Testis (tissue), 3 donors: ENCODE measurements around the gene EIF5A2. TPM values are rescaled to one million over a fixed set of nuclear protein-coding genes. Genes with fewer than 3 reads are reported as not detected.

Experiments used
- DNase-seq: peaks from one replicate; pipeline ENCODE4 v3.0.0-alpha.2; 2019
- H3K27ac ChIP-seq, 2 donors: fragments of 200-600 bp; sonication (generic); one replicate each; pipeline ENCODE4 v1.5.1; 2019
- H3K27me3 ChIP-seq: fragments of 200-600 bp; sonication (generic); one replicate; pipeline ENCODE4 v1.5.1; 2019
- H3K36me3 ChIP-seq: fragments of 200-600 bp; sonication (generic); one replicate; pipeline ENCODE4 v1.5.1; 2017; ENCODE audit warnings: low read depth; ENCODE audit errors: missing control alignments
- H3K4me1 ChIP-seq: fragments of 200-600 bp; sonication (generic); one replicate; pipeline ENCODE4 v1.5.1; 2019
- H3K4me3 ChIP-seq, 2 donors: fragments of 200-600 bp; sonication (generic); one replicate each; pipeline ENCODE4 v1.5.1; 2017 to 2019
- H3K9me3 ChIP-seq: fragments of 200-600 bp; sonication (generic); one replicate; pipeline ENCODE4 v1.5.1; 2017
- POLR2A ChIP-seq: fragments of 450-650 bp; IDR thresholded peaks from one replicate; pipeline ENCODE4 v1.6.1; 2017; ENCODE audit warnings: antibody characterized with exemption, mild to moderate bottlenecking, moderate library complexity
- WGBS, 2 donors: methylation state at CpG; one replicate each; pipeline ENCODE4 v1.1.5; 2018; 5-methylcytosine and 5-hydroxymethylcytosine counted together
- intact Hi-C: fragments of 100-400 bp; cut with DNase I; formaldehyde crosslinking; loops from one replicate; pipeline ENCODE4 v1.15.1; 2023; ENCODE audit warnings: low total_unique reads
- polyA plus RNA-seq: library from polyadenylated mRNA; stranded (reverse); fragments of 350-450 nt; fragmentation: Illumina TruSeq; extraction: RNeasy Lipid Tissue Mini Kit (QIAGEN cat#74804); gene quantifications from one replicate; pipeline ENCODE4 v1.2.3, GENCODE V29; 2014; ENCODE audit warnings: low read depth, low replicate concordance; ENCODE audit not compliant: insufficient read depth
- total RNA-seq, 2 donors: library from RNA; depleted of rRNA; stranded (reverse); fragments of >200 nt; gene quantifications; one replicate each; pipeline ENCODE4 v1.2.3, GENCODE V29; 2016
- TF ChIP-seq, protein P1 (sequence below), 3 experiments: fragments of 450-650 bp in 2 of 3; fragments of 200-600 bp in 1 of 3; sonication (generic) in 1 of 3; IDR thresholded peaks; one replicate each; pipeline ENCODE4 v1.5.1; 2016 to 2019; ENCODE audit warnings: antibody characterized with exemption in 3 of 3, mild to moderate bottlenecking in 2 of 3, moderate library complexity in 1 of 3

The EIF5A2 gene
- total and polyA plus RNA-seq, 3 donors from 2014 or later: 3.6 to 60.0 (median 6.1) TPM

DNA sequence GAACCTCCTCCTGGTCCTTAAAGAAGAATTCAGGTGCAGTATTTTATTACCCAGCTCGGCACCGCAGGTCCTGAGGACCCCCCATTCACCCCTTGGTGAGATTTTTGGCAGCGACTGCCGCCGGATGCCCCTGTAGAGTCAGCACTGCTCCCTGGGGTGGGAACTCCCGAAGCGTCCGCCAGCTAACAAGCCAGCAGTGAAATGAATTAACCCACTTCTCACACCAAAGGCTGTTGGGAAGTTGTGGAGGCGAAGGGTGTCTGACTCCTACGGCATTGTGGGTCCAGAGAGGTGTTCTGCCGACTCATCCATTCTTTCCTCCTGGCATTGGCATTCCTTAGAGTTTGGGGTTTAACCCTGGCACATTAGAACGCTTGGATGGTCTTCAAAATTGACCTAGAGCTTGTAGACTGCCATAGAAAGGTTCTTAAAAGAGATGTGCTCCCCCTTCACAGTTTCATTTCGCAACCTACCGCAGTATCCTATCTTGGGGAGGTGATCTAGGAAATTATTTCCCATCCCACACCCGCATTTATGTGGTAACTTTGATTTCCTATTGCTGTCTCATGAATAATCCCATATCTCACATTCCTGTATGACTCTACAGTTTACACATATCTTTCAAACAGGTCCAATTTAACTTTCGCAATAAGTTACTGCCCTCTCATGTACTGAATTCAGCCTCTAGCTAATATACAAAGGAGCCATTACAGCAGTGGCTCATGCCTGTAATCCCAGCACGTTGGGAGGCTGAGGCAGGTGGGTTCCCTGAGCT lies 879 bp upstream of the EIF5A2 start:
- Histone ChIP-seq H3K36me3 (no peaks in the 10 kb centered on the region), H3K27me3 (no peaks in the 10 kb centered on the region), H3K9me3 (no peaks in the 10 kb centered on the region), H3K27ac (no peak overlapping the region), H3K4me3 (peak overlapping the region; percentile 72 to 87), H3K4me1 (no peaks in the 10 kb centered on the region)
- WGBS, 2 donors: 61 to 64% methylated on average over 17 of the region's 17 CpGs
- intact Hi-C loops: no loop called here
- TF ChIP-seq, protein P1, sequence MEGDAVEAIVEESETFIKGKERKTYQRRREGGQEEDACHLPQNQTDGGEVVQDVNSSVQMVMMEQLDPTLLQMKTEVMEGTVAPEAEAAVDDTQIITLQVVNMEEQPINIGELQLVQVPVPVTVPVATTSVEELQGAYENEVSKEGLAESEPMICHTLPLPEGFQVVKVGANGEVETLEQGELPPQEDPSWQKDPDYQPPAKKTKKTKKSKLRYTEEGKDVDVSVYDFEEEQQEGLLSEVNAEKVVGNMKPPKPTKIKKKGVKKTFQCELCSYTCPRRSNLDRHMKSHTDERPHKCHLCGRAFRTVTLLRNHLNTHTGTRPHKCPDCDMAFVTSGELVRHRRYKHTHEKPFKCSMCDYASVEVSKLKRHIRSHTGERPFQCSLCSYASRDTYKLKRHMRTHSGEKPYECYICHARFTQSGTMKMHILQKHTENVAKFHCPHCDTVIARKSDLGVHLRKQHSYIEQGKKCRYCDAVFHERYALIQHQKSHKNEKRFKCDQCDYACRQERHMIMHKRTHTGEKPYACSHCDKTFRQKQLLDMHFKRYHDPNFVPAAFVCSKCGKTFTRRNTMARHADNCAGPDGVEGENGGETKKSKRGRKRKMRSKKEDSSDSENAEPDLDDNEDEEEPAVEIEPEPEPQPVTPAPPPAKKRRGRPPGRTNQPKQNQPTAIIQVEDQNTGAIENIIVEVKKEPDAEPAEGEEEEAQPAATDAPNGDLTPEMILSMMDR (IDR thresholded peaks at IDR 0.05): no peak
- TF ChIP-seq POLR2A: no peak
- peak; percentile 15 for DNase-seq

DNA sequence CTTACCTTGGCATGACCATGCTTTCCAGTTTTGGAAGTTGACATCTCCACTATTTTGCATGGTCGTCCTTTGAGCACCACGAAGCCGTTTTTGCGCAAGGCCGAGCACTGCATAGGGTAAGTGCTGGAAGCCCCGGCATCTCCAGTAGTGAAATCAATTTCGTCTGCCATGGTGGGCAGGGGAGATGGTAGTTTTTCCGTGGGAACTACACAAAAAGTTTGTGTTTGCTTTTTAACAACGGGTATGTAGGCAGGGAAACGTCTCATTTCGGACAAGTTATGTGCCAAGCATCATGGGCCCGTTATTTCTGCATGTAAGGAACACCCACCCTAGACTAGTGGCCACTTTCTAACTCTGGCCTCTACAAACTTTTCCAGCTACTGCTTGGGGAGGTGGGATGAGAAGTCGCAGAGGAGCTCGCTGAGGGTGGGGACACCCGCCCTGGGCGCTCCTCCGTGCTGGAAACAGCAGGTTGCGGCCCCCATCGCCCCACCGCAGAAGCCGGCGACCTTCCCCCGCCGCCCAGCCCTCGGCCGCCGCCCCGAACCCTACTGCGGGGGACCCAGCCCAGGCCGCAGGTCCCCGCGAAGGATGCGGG lies 701 bp downstream of the EIF5A2 start:
- no peaks in the 10 kb centered on the region for H3K9me3 ChIP-seq
- H3K27me3 ChIP-seq: no peaks in the 10 kb centered on the region
- 8 to 20% methylated on average over 11 to 20 of the region's 33 CpGs for WGBS, 2 donors
- no peaks in the 10 kb centered on the region for H3K36me3 ChIP-seq
- peak; percentile 17 for DNase-seq
- TF ChIP-seq, protein P1 (IDR thresholded peaks at IDR 0.05): no peak
- no peak for TF ChIP-seq POLR2A
- H3K27ac ChIP-seq: peak overlapping the region; percentile 82 to 83
- peak overlapping the region; percentile 72 to 87 for H3K4me3 ChIP-seq
- intact Hi-C loops: no loop called here
- no peaks in the 10 kb centered on the region for H3K4me1 ChIP-seq

DNA sequence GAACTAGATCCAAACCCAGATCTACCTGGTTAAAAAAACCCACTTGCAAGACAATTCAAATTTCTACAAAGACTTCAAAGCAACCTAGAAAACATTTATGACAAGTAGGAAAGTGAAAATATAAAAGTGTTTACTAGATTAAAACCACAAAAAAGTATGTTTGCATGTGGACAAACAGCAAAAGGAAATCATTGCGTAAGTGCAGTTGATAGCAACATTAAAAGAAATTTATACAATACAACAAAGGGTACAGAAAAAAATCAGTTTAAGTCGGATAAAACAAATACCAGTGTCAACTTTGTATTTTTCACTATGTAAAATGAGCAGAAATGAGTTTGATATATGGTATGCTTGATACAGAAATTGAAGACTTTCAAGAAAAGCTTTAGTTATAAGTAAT lies 2.6 kb downstream of the EIF5A2 start:
- TF ChIP-seq POLR2A: no peak
- TF ChIP-seq, protein P1 (IDR thresholded peaks at IDR 0.05): no peak
- Histone ChIP-seq H3K9me3 (no peaks in the 10 kb centered on the region), H3K4me3 (no peak overlapping the region), H3K27me3 (no peaks in the 10 kb centered on the region), H3K36me3 (no peaks in the 10 kb centered on the region), H3K4me1 (no peaks in the 10 kb centered on the region), H3K27ac (no peak overlapping the region)
- intact Hi-C loops: no loop called here
- no peak for DNase-seq
- 80 to 97% methylated on average over 2 of the region's 2 CpGs for WGBS, 2 donors

DNA sequence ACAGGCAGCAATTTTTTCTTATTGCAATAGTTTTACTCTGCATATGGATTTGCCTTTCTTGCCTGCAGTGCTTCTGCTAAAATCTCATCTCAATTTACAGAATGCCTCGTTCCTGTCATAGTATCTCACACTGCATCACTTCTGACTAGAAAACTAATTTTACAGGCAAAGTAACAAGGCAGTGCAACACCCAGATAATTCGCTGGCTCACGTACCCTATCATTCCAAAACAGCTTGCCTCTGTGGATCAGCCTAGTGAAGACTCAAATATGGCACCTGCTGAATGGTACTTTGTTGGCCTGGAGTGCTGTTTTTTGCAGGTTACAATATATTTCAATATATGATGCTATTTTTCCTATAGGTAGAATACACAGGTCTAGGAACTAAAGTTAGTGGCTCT lies 5.3 kb downstream of the EIF5A2 start:
- Histone ChIP-seq H3K4me1 (no peaks in the 10 kb centered on the region), H3K36me3 (no peaks in the 10 kb centered on the region), H3K27ac (no peak overlapping the region), H3K27me3 (no peaks in the 10 kb centered on the region), H3K9me3 (no peaks in the 10 kb centered on the region), H3K4me3 (no peak overlapping the region)
- no peak for DNase-seq
- 90 to 95% methylated on average over 3 of the region's 3 CpGs for WGBS, 2 donors
- intact Hi-C loops: no loop called here
- no peak for TF ChIP-seq POLR2A
- TF ChIP-seq, protein P1 (IDR thresholded peaks at IDR 0.05): no peak
